A549 (cell line): ENCODE data around the gene WHRN.

Experiments used
- CEBPB ChIP-seq, 2 experiments: fragments of >200 bp in 1 of 2; sonication (Bioruptor Twin) in 1 of 2; formaldehyde crosslinking in 1 of 2; IDR thresholded peaks; 2 replicates each; pipeline ENCODE4 v1.6.1; 2012 to 2016
- CHD2 ChIP-seq: fragments of 150-350 bp; IDR thresholded peaks from 2 replicates; pipeline ENCODE4 v1.6.1; 2014; ENCODE audit warnings: low read length; ENCODE audit not compliant: partially characterized antibody
- ESRRA ChIP-seq: fragments of 150-350 bp; IDR thresholded peaks from 2 replicates; pipeline ENCODE4 v1.6.1; 2014; ENCODE audit warnings: mild to moderate bottlenecking, low read length, borderline replicate concordance
- FOSB ChIP-seq: fragments of 250-450 bp; sonication (Bioruptor Pico); IDR thresholded peaks from 2 replicates; pipeline ENCODE4 v1.5.0; 2020; ENCODE audit warnings: mild to moderate bottlenecking, moderate library complexity
- ZFP36 ChIP-seq: fragments of 450-650 bp; IDR thresholded peaks from 2 replicates; pipeline ENCODE4 v1.6.1; 2014; ENCODE audit warnings: borderline replicate concordance; ENCODE audit not compliant: partially characterized antibody
- TF ChIP-seq, protein P1 (sequence below): fragments of >200 bp; sonication (Bioruptor Twin); formaldehyde crosslinking; IDR thresholded peaks from 3 replicates; pipeline ENCODE4 v1.5.1; 2016
- TF ChIP-seq, protein P2 (sequence below): IDR thresholded peaks from 2 replicates; pipeline ENCODE4 v1.6.1; 2012

- TF ChIP-seq, protein P1, sequence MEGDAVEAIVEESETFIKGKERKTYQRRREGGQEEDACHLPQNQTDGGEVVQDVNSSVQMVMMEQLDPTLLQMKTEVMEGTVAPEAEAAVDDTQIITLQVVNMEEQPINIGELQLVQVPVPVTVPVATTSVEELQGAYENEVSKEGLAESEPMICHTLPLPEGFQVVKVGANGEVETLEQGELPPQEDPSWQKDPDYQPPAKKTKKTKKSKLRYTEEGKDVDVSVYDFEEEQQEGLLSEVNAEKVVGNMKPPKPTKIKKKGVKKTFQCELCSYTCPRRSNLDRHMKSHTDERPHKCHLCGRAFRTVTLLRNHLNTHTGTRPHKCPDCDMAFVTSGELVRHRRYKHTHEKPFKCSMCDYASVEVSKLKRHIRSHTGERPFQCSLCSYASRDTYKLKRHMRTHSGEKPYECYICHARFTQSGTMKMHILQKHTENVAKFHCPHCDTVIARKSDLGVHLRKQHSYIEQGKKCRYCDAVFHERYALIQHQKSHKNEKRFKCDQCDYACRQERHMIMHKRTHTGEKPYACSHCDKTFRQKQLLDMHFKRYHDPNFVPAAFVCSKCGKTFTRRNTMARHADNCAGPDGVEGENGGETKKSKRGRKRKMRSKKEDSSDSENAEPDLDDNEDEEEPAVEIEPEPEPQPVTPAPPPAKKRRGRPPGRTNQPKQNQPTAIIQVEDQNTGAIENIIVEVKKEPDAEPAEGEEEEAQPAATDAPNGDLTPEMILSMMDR = no peak
- TF ChIP-seq CEBPB (IDR thresholded peaks at IDR 0.05) = no peak
- TF ChIP-seq, protein P2, sequence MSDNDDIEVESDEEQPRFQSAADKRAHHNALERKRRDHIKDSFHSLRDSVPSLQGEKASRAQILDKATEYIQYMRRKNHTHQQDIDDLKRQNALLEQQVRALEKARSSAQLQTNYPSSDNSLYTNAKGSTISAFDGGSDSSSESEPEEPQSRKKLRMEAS = no peak
- TF ChIP-seq CHD2 = no peak
- no peak for TF ChIP-seq ZFP36
- TF ChIP-seq ESRRA = no peak
- no peak for TF ChIP-seq FOSB (CRISPR knock-in tag)
Measured at GRCh38 chr9:114421147-114421546, 84.1 kb downstream of the WHRN start.
